ENCODE data around the gene PLXNA2. TPM values are rescaled to one million over a fixed set of nuclear protein-coding genes. Genes with fewer than 3 reads are reported as not detected.

Gene PLXNA2
- total and polyA plus RNA-seq, 2 of the 4 experiments (the other 2 are of a cell fraction), result 0.72 to 1.1 TPM

DNA sequence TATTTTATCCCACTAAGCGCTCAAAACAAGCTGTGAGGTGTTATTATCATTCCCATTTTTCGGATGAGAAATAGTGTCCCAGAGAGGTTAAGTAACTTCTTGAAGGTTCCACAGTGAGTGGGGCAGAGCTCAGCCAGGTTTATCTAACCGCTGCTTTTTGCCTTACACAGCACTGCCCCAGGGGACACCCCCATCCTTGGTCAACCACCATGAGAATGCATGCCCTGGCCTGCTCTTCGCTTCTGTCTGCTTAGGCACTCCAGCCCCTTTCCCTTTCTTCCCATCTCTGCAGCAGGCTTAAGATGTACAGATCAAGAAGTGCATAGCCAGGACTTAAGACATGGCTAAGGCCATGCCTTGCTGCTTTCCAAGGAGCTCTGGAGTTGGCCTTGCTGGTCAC lies 174.3 kb downstream of the PLXNA2 start:
- no TSS peak for BruUV-seq (replicated peaks)
- in situ Hi-C loops (cut with MboI; ENCODE audit: low sequenced_read_pairs), result no loop called here
- H3K14ac ChIP-seq (replicated peaks; ENCODE audit: low read depth, low read length), result no peak overlapping the region

More for the DNA sequence above, 174.3 kb downstream of the PLXNA2 start:
- H2BK120ac ChIP-seq (ENCODE audit: low read depth, low read length), result no peak overlapping the region
- peaks cover 7% of the 10 kb centered on the region for H3K9me1 ChIP-seq (ENCODE audit: insufficient read depth, low read length)
- POLR2A ChIA-PET (ENCODE audit: unreplicated experiment), result no interaction called here
- ATAC-seq (ENCODE audit: low read depth) (no peak), DNase-seq (no peak)
- H3K4me2 ChIP-seq (ENCODE audit: low read depth, low read length), result no peak overlapping the region
- intact Hi-C loops (cut with micrococcal nuclease) (no loop called here), dilution Hi-C loops (cut with HindIII; ENCODE audit: low sequenced_read_pairs, unreplicated experiment) (no loop called here)
- H3K4ac ChIP-seq (ENCODE audit: low read depth, low read length), result no peak overlapping the region
- H3K79me1 ChIP-seq (ENCODE audit: low read depth in 1 of 2, low read length in 2 of 2), result no peaks in the 10 kb centered on the region
- 79% methylated on average over 2 of the region's 4 CpGs; no CpG with 5 or more reads in 1 of the 2 experiments for WGBS, 2 experiments (ENCODE audit: extremely low coverage in 2 of 2, insufficient read length in 1 of 2)
- H3K27me3 ChIP-seq (ENCODE audit: control insufficient read depth, insufficient read depth, low read length), result no peaks in the 10 kb centered on the region
- H3K23ac ChIP-seq (ENCODE audit: low read depth, low read length), result no peak overlapping the region
- CTCF ChIA-PET, result interaction anchor here (0.6 to 0.7 kb wide), 2 partner anchors 98 to 175 kb away, joined by 3 to 6 read pairs; no protein-coding TSS in a partner anchor
- no peak overlapping the region for H2AFZ ChIP-seq (replicated peaks; ENCODE audit: low read length, poor library complexity)
- H2BK15ac ChIP-seq (ENCODE audit: low read depth, low read length), result no peak overlapping the region
- H2AK5ac ChIP-seq (ENCODE audit: low read depth, low read length), result no peak overlapping the region
- H4K5ac ChIP-seq (ENCODE audit: low read depth, low read length), result no peak overlapping the region
- no peak overlapping the region for H3K4me3 ChIP-seq (ENCODE audit: insufficient read depth, low read depth, low read length)
- no peak overlapping the region for H2BK20ac ChIP-seq (ENCODE audit: low read depth, low read length)
- H2BK5ac ChIP-seq (ENCODE audit: low read depth, low read length, poor library complexity, severe bottlenecking), result no peak overlapping the region
- H3K36me3 ChIP-seq (ENCODE audit: control insufficient read depth, insufficient read depth, low read length), result no peaks in the 10 kb centered on the region
- H3K18ac ChIP-seq (ENCODE audit: low read depth, low read length), result no peak overlapping the region
- no peak overlapping the region for H3K27ac ChIP-seq (ENCODE audit: insufficient read depth, low read length)
- H3K9ac ChIP-seq (ENCODE audit: low read depth, low read length), result no peak overlapping the region
- no peaks in the 10 kb centered on the region for H3K9me3 ChIP-seq (ENCODE audit: control insufficient read depth, insufficient read depth, low read length)
- H3K56ac ChIP-seq (ENCODE audit: extremely low read depth, insufficient read depth, low read length), result no peak overlapping the region
- no peak overlapping the region for H4K8ac ChIP-seq (ENCODE audit: low read depth in 2 of 2, low read length in 2 of 2)
- no peaks in the 10 kb centered on the region for H4K20me1 ChIP-seq (ENCODE audit: insufficient read depth, low read length)
- no peak overlapping the region for H4K91ac ChIP-seq (ENCODE audit: insufficient read depth, low read depth, low read length)
- H2AK9ac ChIP-seq (replicated peaks; ENCODE audit: low read depth, low read length, poor library complexity), result no peak overlapping the region
- TF ChIP-seq RCOR1 (IDR thresholded peaks at IDR 0.05; ENCODE audit: insufficient replicate concordance, low read length) (no peak), MXI1 (IDR thresholded peaks at IDR 0.05; ENCODE audit: borderline replicate concordance, low read depth, low read length) (no peak), MAZ (IDR thresholded peaks at IDR 0.05; ENCODE audit: borderline replicate concordance, low read depth, low read length) (no peak), CHD1 (IDR thresholded peaks at IDR 0.05; ENCODE audit: low read depth, low read length) (no peak), NFE2L2 (IDR thresholded peaks at IDR 0.05; ENCODE audit: low read depth, low read length) (no peak), POLR2A (IDR thresholded peaks at IDR 0.05; ENCODE audit: low read depth, low read length) (no peak), CEBPB (IDR thresholded peaks at IDR 0.05; ENCODE audit: low read depth, low read length) (no peak), RFX5 (IDR thresholded peaks at IDR 0.05; ENCODE audit: low read depth, low read length) (no peak), MAFK (IDR thresholded peaks at IDR 0.05; ENCODE audit: low read depth, low read length) (no peak), RAD21 (IDR thresholded peaks at IDR 0.05; ENCODE audit: low read length) (no peak), BHLHE40 (IDR thresholded peaks at IDR 0.05; ENCODE audit: low read depth, low read length) (no peak)
- TF ChIP-seq, protein P1, sequence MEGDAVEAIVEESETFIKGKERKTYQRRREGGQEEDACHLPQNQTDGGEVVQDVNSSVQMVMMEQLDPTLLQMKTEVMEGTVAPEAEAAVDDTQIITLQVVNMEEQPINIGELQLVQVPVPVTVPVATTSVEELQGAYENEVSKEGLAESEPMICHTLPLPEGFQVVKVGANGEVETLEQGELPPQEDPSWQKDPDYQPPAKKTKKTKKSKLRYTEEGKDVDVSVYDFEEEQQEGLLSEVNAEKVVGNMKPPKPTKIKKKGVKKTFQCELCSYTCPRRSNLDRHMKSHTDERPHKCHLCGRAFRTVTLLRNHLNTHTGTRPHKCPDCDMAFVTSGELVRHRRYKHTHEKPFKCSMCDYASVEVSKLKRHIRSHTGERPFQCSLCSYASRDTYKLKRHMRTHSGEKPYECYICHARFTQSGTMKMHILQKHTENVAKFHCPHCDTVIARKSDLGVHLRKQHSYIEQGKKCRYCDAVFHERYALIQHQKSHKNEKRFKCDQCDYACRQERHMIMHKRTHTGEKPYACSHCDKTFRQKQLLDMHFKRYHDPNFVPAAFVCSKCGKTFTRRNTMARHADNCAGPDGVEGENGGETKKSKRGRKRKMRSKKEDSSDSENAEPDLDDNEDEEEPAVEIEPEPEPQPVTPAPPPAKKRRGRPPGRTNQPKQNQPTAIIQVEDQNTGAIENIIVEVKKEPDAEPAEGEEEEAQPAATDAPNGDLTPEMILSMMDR (conservative IDR thresholded peaks at IDR 0.05; ENCODE audit: low read depth, low read length), result no peak
- TF ChIP-seq, protein P2, sequence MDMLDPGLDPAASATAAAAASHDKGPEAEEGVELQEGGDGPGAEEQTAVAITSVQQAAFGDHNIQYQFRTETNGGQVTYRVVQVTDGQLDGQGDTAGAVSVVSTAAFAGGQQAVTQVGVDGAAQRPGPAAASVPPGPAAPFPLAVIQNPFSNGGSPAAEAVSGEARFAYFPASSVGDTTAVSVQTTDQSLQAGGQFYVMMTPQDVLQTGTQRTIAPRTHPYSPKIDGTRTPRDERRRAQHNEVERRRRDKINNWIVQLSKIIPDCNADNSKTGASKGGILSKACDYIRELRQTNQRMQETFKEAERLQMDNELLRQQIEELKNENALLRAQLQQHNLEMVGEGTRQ (IDR thresholded peaks at IDR 0.05; ENCODE audit: low read depth, low read length), result no peak
- H3K4me1 ChIP-seq (ENCODE audit: control insufficient read depth, insufficient read depth, low read length), result no peaks in the 10 kb centered on the region
